GM23338 (cell line): ENCODE measurements around the gene MOCS2. TPM values are rescaled to one million over a fixed set of nuclear protein-coding genes. Genes with fewer than 3 reads are reported as not detected.

Experiments
- ATAC-seq: fragments of 200-7000 bp; cut with Tn5 transposase; 3 replicates; pipeline ENCODE4 v1.9.1; 2020
- DNase-seq: peaks from one replicate; pipeline ENCODE4 v3.0.0-alpha.2; 2015; ENCODE audit warnings: low spot score
- H2AFZ ChIP-seq: fragments of 200-600 bp; sonication (generic); 2 replicates; pipeline ENCODE4 v1.8.0; 2016; ENCODE audit warnings: antibody characterized with exemption, mild to moderate bottlenecking, moderate library complexity
- H3F3A ChIP-seq: fragments of 200-600 bp; sonication (generic); replicated peaks from 2 replicates; pipeline ENCODE4 v1.8.0; 2017; ENCODE audit warnings: antibody characterized with exemption, mixed run types, low read depth
- H3K27ac ChIP-seq: fragments of 200-600 bp; sonication (generic); 2 replicates; pipeline ENCODE4 v1.6.1; 2016; ENCODE audit warnings: low read depth
- H3K27me3 ChIP-seq: fragments of 200-600 bp; sonication (generic); 2 replicates; pipeline ENCODE4 v1.8.0; 2016; ENCODE audit warnings: mild to moderate bottlenecking, mixed run types, moderate library complexity; ENCODE audit not compliant: insufficient read depth
- H3K36me3 ChIP-seq: fragments of 200-600 bp; sonication (generic); 2 replicates; pipeline ENCODE4 v1.8.0; 2016; ENCODE audit warnings: mild to moderate bottlenecking; ENCODE audit not compliant: insufficient read depth
- H3K4me1 ChIP-seq: fragments of 200-600 bp; sonication (generic); 2 replicates; pipeline ENCODE4 v1.8.0; 2016; ENCODE audit warnings: mild to moderate bottlenecking, moderate library complexity; ENCODE audit not compliant: insufficient read depth
- H3K4me2 ChIP-seq: fragments of 200-600 bp; sonication (generic); 2 replicates; pipeline ENCODE4 v1.7.1; 2017; ENCODE audit warnings: mixed run types
- H3K4me3 ChIP-seq: fragments of 200-600 bp; sonication (generic); 2 replicates; pipeline ENCODE4 v1.6.1; 2016; ENCODE audit warnings: mixed run types
- H3K79me2 ChIP-seq: fragments of 200-600 bp; sonication (generic); replicated peaks from 2 replicates; pipeline ENCODE4 v1.8.0; 2017; ENCODE audit warnings: mild to moderate bottlenecking; ENCODE audit not compliant: insufficient read depth
- H3K9me2 ChIP-seq: fragments of 200-600 bp; sonication (generic); 2 replicates; pipeline ENCODE4 v1.8.0; 2017; ENCODE audit not compliant: insufficient read depth
- H4K20me1 ChIP-seq: fragments of 200-600 bp; sonication (generic); replicated peaks from 2 replicates; pipeline ENCODE4 v1.8.0; 2017; ENCODE audit warnings: mild to moderate bottlenecking; ENCODE audit not compliant: insufficient read depth
- H3K27ac Mint-ChIP-seq: 2 replicates; pipeline ENCODE4 v1.8.0; 2020; ENCODE audit warnings: inconsistent platforms, mild to moderate bottlenecking, moderate library complexity, mixed read lengths
- H3K27me3 Mint-ChIP-seq: 3 replicates; pipeline ENCODE4 v1.8.0; 2022; ENCODE audit warnings: low read depth, mild to moderate bottlenecking, moderate library complexity, mixed read lengths, inconsistent platforms; ENCODE audit not compliant: insufficient read depth, poor library complexity
- H3K36me3 Mint-ChIP-seq: 3 replicates; pipeline ENCODE4 v1.8.0; 2021; ENCODE audit warnings: low read depth, mild to moderate bottlenecking, inconsistent platforms, moderate library complexity, mixed read lengths
- H3K4me1 Mint-ChIP-seq: 3 replicates; pipeline ENCODE4 v1.8.0; 2020; ENCODE audit warnings: mild to moderate bottlenecking, inconsistent platforms, mixed read lengths
- H3K4me3 Mint-ChIP-seq: 3 replicates; pipeline ENCODE4 v1.8.0; 2021; ENCODE audit warnings: moderate library complexity, mild to moderate bottlenecking, inconsistent platforms, mixed read lengths
- H3K9me3 Mint-ChIP-seq: 3 replicates; pipeline ENCODE4 v1.8.0; 2020; ENCODE audit warnings: moderate library complexity, mild to moderate bottlenecking, inconsistent platforms, mixed read lengths
- EZH2 ChIP-seq: fragments of 200-600 bp; sonication (generic); IDR thresholded peaks from one replicate; pipeline ENCODE4 v1.8.0; 2017; ENCODE audit warnings: antibody characterized with exemption, mild to moderate bottlenecking, low read depth; ENCODE audit not compliant: unreplicated experiment
- NANOG ChIP-seq: IDR thresholded peaks from 2 replicates; pipeline ENCODE4 v1.6.1; 2016; ENCODE audit warnings: antibody characterized with exemption, borderline replicate concordance
- ZNF114 ChIP-seq: fragments of 250-450 bp; sonication (Bioruptor Pico); IDR thresholded peaks from 2 replicates; pipeline ENCODE4 v1.5.0; 2020; ENCODE audit warnings: mild to moderate bottlenecking, moderate library complexity
- polyA plus RNA-seq: library from polyadenylated mRNA; unstranded; fragments of >200 nt; fragmentation: Nextera tagmentation; extraction: Ambion mirVana; gene quantifications from 2 replicates; pipeline ENCODE4 v1.2.1, GENCODE V29; 2016
- total RNA-seq: library from RNA; depleted of rRNA; stranded (reverse); fragments of >200 nt; shearing (Covaris generic); gene quantifications from 2 replicates; pipeline ENCODE4 v1.2.3, GENCODE V29; 2014
- TF ChIP-seq, protein P1 (sequence below): fragments of 250-450 bp; sonication (Bioruptor Pico); IDR thresholded peaks from 2 replicates; pipeline ENCODE4 v1.5.0; 2020; ENCODE audit warnings: mild to moderate bottlenecking, moderate library complexity

MOCS2 gene
- total and polyA plus RNA-seq, 2 experiments from 2014 or later, result 18.3 to 41.8 TPM

DNA sequence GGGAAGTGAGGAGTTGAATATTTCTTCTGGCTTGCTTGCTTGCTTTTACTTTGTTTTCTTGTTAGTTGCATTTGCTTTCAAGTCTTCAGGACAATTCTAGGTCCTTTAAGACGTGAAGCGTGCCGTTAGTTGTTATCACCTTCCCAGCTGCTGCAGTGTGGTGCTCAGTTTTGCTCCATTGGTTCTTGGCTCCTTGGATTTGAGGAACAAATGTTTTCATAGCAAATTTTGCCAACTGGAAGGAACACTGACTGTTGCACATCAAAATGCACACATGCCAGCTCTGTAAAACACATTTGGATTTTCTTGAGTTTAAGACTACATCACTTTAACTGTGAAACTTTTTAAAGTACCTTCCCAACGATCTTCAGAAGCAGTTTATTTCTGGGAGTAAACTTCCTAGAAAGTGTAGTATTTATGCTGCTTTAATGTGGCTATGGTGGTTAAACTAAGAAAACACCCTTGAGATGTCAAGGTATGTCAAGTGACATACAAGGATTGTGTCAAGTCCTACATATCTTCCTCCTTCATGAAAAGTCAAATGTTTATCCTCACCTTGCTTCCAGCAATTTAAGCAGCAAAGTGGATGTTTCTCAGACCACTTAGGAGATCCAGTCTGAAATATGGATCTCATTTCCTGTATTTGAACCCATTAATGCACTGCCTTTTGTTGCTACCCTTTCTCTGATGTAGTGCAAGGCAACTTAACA, 24.9 kb downstream of the MOCS2 start (continued):
- TF ChIP-seq, protein P1, sequence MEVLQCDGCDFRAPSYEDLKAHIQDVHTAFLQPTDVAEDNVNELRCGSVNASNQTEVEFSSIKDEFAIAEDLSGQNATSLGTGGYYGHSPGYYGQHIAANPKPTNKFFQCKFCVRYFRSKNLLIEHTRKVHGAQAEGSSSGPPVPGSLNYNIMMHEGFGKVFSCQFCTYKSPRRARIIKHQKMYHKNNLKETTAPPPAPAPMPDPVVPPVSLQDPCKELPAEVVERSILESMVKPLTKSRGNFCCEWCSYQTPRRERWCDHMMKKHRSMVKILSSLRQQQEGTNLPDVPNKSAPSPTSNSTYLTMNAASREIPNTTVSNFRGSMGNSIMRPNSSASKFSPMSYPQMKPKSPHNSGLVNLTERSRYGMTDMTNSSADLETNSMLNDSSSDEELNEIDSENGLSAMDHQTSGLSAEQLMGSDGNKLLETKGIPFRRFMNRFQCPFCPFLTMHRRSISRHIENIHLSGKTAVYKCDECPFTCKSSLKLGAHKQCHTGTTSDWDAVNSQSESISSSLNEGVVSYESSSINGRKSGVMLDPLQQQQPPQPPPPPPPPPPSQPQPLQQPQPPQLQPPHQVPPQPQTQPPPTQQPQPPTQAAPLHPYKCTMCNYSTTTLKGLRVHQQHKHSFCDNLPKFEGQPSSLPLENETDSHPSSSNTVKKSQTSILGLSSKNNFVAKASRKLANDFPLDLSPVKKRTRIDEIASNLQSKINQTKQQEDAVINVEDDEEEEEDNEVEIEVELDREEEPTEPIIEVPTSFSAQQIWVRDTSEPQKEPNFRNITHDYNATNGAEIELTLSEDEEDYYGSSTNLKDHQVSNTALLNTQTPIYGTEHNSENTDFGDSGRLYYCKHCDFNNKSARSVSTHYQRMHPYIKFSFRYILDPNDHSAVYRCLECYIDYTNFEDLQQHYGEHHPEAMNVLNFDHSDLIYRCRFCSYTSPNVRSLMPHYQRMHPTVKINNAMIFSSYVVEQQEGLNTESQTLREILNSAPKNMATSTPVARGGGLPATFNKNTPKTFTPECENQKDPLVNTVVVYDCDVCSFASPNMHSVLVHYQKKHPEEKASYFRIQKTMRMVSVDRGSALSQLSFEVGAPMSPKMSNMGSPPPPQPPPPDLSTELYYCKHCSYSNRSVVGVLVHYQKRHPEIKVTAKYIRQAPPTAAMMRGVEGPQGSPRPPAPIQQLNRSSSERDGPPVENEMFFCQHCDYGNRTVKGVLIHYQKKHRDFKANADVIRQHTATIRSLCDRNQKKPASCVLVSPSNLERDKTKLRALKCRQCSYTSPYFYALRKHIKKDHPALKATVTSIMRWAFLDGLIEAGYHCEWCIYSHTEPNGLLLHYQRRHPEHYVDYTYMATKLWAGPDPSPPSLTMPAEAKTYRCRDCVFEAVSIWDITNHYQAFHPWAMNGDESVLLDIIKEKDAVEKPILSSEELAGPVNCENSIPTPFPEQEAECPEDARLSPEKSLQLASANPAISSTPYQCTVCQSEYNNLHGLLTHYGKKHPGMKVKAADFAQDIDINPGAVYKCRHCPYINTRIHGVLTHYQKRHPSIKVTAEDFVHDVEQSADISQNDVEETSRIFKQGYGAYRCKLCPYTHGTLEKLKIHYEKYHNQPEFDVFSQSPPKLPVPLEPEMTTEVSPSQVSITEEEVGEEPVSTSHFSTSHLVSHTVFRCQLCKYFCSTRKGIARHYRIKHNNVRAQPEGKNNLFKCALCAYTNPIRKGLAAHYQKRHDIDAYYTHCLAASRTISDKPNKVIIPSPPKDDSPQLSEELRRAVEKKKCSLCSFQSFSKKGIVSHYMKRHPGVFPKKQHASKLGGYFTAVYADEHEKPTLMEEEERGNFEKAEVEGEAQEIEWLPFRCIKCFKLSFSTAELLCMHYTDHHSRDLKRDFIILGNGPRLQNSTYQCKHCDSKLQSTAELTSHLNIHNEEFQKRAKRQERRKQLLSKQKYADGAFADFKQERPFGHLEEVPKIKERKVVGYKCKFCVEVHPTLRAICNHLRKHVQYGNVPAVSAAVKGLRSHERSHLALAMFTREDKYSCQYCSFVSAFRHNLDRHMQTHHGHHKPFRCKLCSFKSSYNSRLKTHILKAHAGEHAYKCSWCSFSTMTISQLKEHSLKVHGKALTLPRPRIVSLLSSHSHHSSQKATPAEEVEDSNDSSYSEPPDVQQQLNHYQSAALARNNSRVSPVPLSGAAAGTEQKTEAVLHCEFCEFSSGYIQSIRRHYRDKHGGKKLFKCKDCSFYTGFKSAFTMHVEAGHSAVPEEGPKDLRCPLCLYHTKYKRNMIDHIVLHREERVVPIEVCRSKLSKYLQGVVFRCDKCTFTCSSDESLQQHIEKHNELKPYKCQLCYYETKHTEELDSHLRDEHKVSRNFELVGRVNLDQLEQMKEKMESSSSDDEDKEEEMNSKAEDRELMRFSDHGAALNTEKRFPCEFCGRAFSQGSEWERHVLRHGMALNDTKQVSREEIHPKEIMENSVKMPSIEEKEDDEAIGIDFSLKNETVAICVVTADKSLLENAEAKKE (CRISPR knock-in tag), result no peak
- no peak for TF ChIP-seq ZNF114 (CRISPR knock-in tag)
- no peak for TF ChIP-seq NANOG

DNA sequence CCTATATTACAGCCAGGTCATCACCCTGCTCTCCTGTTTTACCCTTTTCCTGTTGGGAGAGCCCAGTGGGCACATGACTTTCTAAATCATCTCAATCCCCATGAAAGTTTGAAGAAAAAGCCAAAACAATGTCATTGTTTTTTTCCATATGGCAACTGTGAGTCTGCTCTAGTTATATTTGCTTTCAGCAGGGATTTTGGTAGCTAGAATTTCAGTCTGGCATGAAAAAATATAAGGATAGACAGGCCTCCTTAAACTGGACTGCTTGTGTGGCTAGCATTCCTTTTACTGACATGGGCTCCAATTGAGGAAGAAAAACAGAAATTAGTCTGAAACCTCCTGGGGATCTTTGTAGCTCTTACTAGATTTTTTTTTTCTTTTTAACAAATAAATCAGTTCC, 25.6 kb downstream of the MOCS2 start:
- H3K9me2 ChIP-seq, result no peaks in the 10 kb centered on the region
- H3F3A ChIP-seq, result no peaks in the 10 kb centered on the region
- Mint-ChIP-seq H3K9me3 (no peaks in the 10 kb centered on the region), H3K4me3 (no peak overlapping the region), H3K27me3 (no peaks in the 10 kb centered on the region), H3K4me1 (no peaks in the 10 kb centered on the region), H3K36me3 (no peaks in the 10 kb centered on the region), H3K27ac (no peak overlapping the region)
- DNase-seq, result no peak
- H3K27me3 ChIP-seq, result no peaks in the 10 kb centered on the region
- H3K4me3 ChIP-seq, result no peak overlapping the region
- H3K36me3 ChIP-seq, result no peaks in the 10 kb centered on the region
- H3K4me2 ChIP-seq, result no peak overlapping the region
- no peaks in the 10 kb centered on the region for H3K4me1 ChIP-seq
- TF ChIP-seq ZNF114 (CRISPR knock-in tag) (no peak), EZH2 (no peak), NANOG (no peak)
- no peak overlapping the region for H2AFZ ChIP-seq
- H3K79me2 ChIP-seq, result no peaks in the 10 kb centered on the region
- no peak overlapping the region for H3K27ac ChIP-seq
- no peaks in the 10 kb centered on the region for H4K20me1 ChIP-seq
- ATAC-seq, result no peak
